ENCODE data around the gene C10orf90.

DNA sequence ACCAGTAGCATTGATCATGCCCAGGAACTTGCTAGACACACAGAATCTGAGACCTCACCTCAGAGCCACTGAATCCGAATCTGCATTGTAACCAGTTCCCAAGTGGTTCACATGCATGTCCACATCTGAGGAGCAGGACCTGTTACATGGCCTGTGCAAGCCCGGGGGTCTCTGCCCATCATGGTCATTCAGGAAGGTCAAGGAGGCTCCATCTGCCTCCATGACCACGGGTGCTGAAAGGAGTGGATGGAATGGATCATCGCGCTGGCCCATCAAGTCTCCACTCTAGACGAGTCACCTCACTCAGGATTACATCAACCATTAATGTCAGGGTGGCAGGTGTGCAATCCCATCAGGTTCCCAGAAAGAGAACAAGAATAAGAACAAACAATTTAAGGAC is 196.5 kb downstream of the C10orf90 start:
- TF ChIP-seq POLR2AphosphoS5 (IDR thresholded peaks at IDR 0.05; ENCODE audit: borderline replicate concordance, low read depth, low read length), result no peak
- no peak for TF ChIP-seq EZH2 (IDR thresholded peaks at IDR 0.05)
